Activated T-helper 17 cell treated with anti-CD3 and anti-CD28 coated beads, Interleukin-2, amount 50 U/mL, for 72 hours (primary cell): ENCODE results near the gene KLHL22. TPM values are rescaled to one million over a fixed set of nuclear protein-coding genes. Genes with fewer than 3 reads are reported as not detected.

Experiments
- ATAC-seq: fragments of 150-1000 bp; cut with Tn5 transposase; replicated peaks from 2 replicates; pipeline ENCODE4 v1.10.0; 2021; ENCODE audit warnings: mild to moderate bottlenecking, moderate library complexity
- H3K27ac Mint-ChIP-seq: one replicate; pipeline ENCODE4 v1.8.0; 2022; ENCODE audit warnings: mixed read lengths
- H3K27me3 Mint-ChIP-seq: one replicate; pipeline ENCODE4 v1.8.0; 2022; ENCODE audit warnings: mixed read lengths
- H3K36me3 Mint-ChIP-seq: one replicate; pipeline ENCODE4 v1.8.0; 2022; ENCODE audit warnings: low read depth, mild to moderate bottlenecking, mixed read lengths
- H3K4me1 Mint-ChIP-seq: one replicate; pipeline ENCODE4 v1.8.0; 2022; ENCODE audit warnings: mixed read lengths
- H3K4me3 Mint-ChIP-seq: one replicate; pipeline ENCODE4 v1.8.0; 2022; ENCODE audit warnings: mild to moderate bottlenecking, mixed read lengths
- H3K9me3 Mint-ChIP-seq: one replicate; pipeline ENCODE4 v1.8.0; 2022; ENCODE audit warnings: mixed read lengths
- total RNA-seq, 2 donors: library from RNA; stranded (reverse); gene quantifications; one replicate each; pipeline ENCODE4 v1.2.3, GENCODE V29; 2022

The KLHL22 gene
- total RNA-seq, 2 donors from 2014 or later = 19.3 to 22.4 TPM

GRCh38 chr22:20434773-20435172 lies 60.8 kb downstream of the KLHL22 start:
- H3K4me3 Mint-ChIP-seq = no peak overlapping the region
- peaks cover 11% of the 10 kb centered on the region for H3K4me1 Mint-ChIP-seq
- ATAC-seq = no peak
- no peak overlapping the region for H3K27ac Mint-ChIP-seq
- H3K9me3 Mint-ChIP-seq = no peaks in the 10 kb centered on the region
- peaks cover 6% of the 10 kb centered on the region for H3K36me3 Mint-ChIP-seq
- H3K27me3 Mint-ChIP-seq = peaks cover 31% of the 10 kb centered on the region

- Mint-ChIP-seq H3K9me3 (no peaks in the 10 kb centered on the region), H3K36me3 (peaks cover 6% of the 10 kb centered on the region), H3K27me3 (peaks cover 31% of the 10 kb centered on the region), H3K27ac (no peak overlapping the region), H3K4me3 (no peak overlapping the region), H3K4me1 (peaks cover 11% of the 10 kb centered on the region)
- ATAC-seq = no peak
Observed at GRCh38 chr22:20434264-20434751, 61.3 kb downstream of the KLHL22 start.

GRCh38 chr22:20433686-20434241 lies 61.8 kb downstream of the KLHL22 start:
- H3K4me3 Mint-ChIP-seq = no peak overlapping the region
- H3K4me1 Mint-ChIP-seq = peaks cover 15% of the 10 kb centered on the region
- peaks cover 31% of the 10 kb centered on the region for H3K27me3 Mint-ChIP-seq

GRCh38 chr22:20433191-20433590 lies 62.4 kb downstream of the KLHL22 start:
- Mint-ChIP-seq H3K27me3 (peaks cover 27% of the 10 kb centered on the region), H3K4me1 (peaks cover 15% of the 10 kb centered on the region), H3K36me3 (peaks cover 6% of the 10 kb centered on the region), H3K9me3 (no peaks in the 10 kb centered on the region), H3K27ac (no peak overlapping the region), H3K4me3 (no peak overlapping the region)
- no peak for ATAC-seq

More at GRCh38 chr22:20433686-20434241, 61.8 kb downstream of the KLHL22 start:
- Mint-ChIP-seq H3K36me3 (peaks cover 6% of the 10 kb centered on the region), H3K9me3 (no peaks in the 10 kb centered on the region), H3K27ac (no peak overlapping the region)
- no peak for ATAC-seq

- H3K27me3 Mint-ChIP-seq = peaks cover 30% of the 10 kb centered on the region
Observed at GRCh38 chr22:20432244-20432686, 63.3 kb downstream of the KLHL22 start.

GRCh38 chr22:20431511-20432192 lies 63.9 kb downstream of the KLHL22 start:
- peaks cover 10% of the 10 kb centered on the region for H3K4me1 Mint-ChIP-seq

More at GRCh38 chr22:20432244-20432686, 63.3 kb downstream of the KLHL22 start:
- Mint-ChIP-seq H3K9me3 (no peaks in the 10 kb centered on the region), H3K27ac (no peak overlapping the region), H3K4me3 (peak overlapping the region; percentile 45), H3K4me1 (peaks cover 15% of the 10 kb centered on the region), H3K36me3 (peaks cover 6% of the 10 kb centered on the region)
- ATAC-seq = no peak

GRCh38 chr22:20430720-20431510 lies 64.7 kb downstream of the KLHL22 start:
- peak overlapping the region; percentile 79 for H3K4me3 Mint-ChIP-seq
- ATAC-seq = peak; percentile 40
- peaks cover 10% of the 10 kb centered on the region for H3K4me1 Mint-ChIP-seq
- no peaks in the 10 kb centered on the region for H3K9me3 Mint-ChIP-seq
- H3K27ac Mint-ChIP-seq = no peak overlapping the region
- peaks cover 29% of the 10 kb centered on the region for H3K27me3 Mint-ChIP-seq
- H3K36me3 Mint-ChIP-seq = no peaks in the 10 kb centered on the region

More at GRCh38 chr22:20431511-20432192, 63.9 kb downstream of the KLHL22 start:
- no peak overlapping the region for H3K27ac Mint-ChIP-seq
- no peaks in the 10 kb centered on the region for H3K36me3 Mint-ChIP-seq
- peaks cover 29% of the 10 kb centered on the region for H3K27me3 Mint-ChIP-seq
- H3K4me3 Mint-ChIP-seq = peak overlapping the region; percentile 45
- no peaks in the 10 kb centered on the region for H3K9me3 Mint-ChIP-seq
- no peak for ATAC-seq

GRCh38 chr22:20430101-20430719 lies 65.4 kb downstream of the KLHL22 start:
- Mint-ChIP-seq H3K27me3 (peaks cover 22% of the 10 kb centered on the region), H3K36me3 (no peaks in the 10 kb centered on the region), H3K4me1 (peaks cover 10% of the 10 kb centered on the region), H3K27ac (no peak overlapping the region), H3K9me3 (no peaks in the 10 kb centered on the region), H3K4me3 (peak overlapping the region; percentile 79)
- ATAC-seq = no peak

- peak overlapping the region; percentile 79 for H3K4me3 Mint-ChIP-seq
- peak; percentile 87 for ATAC-seq
- peaks cover 17% of the 10 kb centered on the region for H3K27me3 Mint-ChIP-seq
- no peak overlapping the region for H3K27ac Mint-ChIP-seq
- H3K36me3 Mint-ChIP-seq = no peaks in the 10 kb centered on the region
- H3K9me3 Mint-ChIP-seq = no peaks in the 10 kb centered on the region
- peaks cover 10% of the 10 kb centered on the region for H3K4me1 Mint-ChIP-seq
Observed at GRCh38 chr22:20429254-20430100, 66.1 kb downstream of the KLHL22 start.

GRCh38 chr22:20428496-20429253 lies 66.9 kb downstream of the KLHL22 start:
- no peaks in the 10 kb centered on the region for H3K36me3 Mint-ChIP-seq
- peaks cover 17% of the 10 kb centered on the region for H3K27me3 Mint-ChIP-seq
- peaks cover 10% of the 10 kb centered on the region for H3K4me1 Mint-ChIP-seq
- ATAC-seq = no peak
- H3K9me3 Mint-ChIP-seq = no peaks in the 10 kb centered on the region
- no peak overlapping the region for H3K27ac Mint-ChIP-seq
- H3K4me3 Mint-ChIP-seq = peak overlapping the region; percentile 79

- Mint-ChIP-seq H3K9me3 (no peaks in the 10 kb centered on the region), H3K36me3 (no peaks in the 10 kb centered on the region), H3K4me1 (peaks cover 10% of the 10 kb centered on the region), H3K27me3 (peaks cover 16% of the 10 kb centered on the region), H3K27ac (no peak overlapping the region), H3K4me3 (no peak overlapping the region)
- no peak for ATAC-seq
Observed at GRCh38 chr22:20427945-20428417, 67.6 kb downstream of the KLHL22 start.

- ATAC-seq = no peak
- Mint-ChIP-seq H3K27me3 (peaks cover 13% of the 10 kb centered on the region), H3K36me3 (no peaks in the 10 kb centered on the region), H3K4me3 (peak overlapping the region; percentile 13), H3K9me3 (no peaks in the 10 kb centered on the region), H3K4me1 (peaks cover 10% of the 10 kb centered on the region), H3K27ac (no peak overlapping the region)
Observed at GRCh38 chr22:20427104-20427944, 68.3 kb downstream of the KLHL22 start.
